ENCODE results near the gene ZMYND11.

ZMYND11 gene

DNA sequence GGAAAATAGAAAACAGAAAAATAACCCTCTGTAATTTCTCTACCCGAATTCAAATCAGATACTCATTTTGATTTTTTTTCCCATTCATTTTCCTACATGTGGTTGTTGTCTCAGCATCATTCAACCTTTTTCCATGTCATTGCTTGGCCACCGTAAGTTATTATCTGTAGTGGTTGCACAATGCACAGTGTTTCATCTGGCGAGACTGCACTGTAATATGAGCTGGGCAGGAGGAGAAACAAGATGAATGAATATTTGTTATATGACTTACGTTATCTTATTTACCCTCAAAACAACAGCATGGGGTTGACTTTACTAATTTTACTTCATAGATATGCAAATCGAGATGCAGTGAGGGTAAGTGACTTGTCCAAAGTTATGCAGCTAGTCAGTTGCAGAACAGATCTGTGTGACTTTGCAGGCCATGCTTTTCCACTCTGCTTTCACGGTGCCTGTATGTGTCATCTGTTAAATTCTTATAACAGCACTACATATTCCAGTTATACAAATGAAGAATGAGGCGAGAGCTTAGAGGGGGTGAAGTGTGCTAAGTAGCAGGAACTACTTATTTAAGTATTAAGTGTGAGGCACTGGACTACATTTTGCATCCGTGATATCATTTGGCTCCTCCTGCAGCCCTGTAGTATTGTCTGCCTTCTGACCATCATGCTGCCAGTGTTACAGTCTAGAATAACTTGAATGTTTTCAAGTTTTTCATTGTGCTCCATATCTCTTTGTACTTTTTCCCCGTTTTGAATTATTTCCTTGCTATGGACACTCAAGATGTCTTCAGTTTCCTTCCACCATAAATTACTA is 56.7 kb downstream of the ZMYND11 start:
- DNase-seq (ENCODE audit: low read depth in 2 of 2) = no peak

DNA sequence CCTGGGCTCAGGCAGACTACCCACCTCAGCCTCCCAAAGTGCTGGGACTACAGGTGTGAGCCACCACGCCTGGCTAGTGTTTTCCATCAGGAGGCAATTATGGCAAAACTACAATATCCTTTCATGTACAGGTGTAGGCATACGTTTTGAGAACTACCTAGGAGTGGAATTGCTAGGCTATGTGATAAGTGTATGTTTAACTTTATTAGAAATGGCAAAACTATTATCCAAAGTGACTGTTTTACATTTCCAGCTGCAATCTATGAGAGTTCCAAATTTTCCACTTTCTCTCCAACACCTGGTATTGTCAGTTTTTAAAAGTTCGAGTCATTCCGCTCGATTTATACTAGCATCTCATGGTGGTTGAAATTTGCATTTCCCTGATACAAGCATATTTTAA is 59.0 kb downstream of the ZMYND11 start:
- DNase-seq (ENCODE audit: low read depth in 2 of 2) = no peak

DNA sequence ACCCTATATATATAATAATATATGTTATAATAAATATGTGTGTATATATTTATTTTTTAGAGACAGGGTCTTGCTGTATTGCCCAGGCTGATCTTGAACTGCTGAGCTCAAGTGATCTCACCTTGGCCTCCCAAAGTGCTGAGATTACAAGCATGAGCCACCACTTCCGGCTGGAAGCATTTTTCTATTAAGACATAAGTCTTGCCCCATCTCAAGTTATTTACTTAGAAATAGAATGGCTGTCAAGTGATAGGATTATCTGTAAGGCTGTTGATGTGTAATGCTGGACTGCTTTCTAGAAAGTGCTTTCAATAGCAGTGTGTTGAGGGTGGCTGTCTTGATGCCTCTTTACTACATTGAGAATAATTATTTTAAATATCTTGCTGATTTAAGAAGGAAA is 65.2 kb downstream of the ZMYND11 start:
- no peak for DNase-seq (ENCODE audit: low read depth in 2 of 2)

DNA sequence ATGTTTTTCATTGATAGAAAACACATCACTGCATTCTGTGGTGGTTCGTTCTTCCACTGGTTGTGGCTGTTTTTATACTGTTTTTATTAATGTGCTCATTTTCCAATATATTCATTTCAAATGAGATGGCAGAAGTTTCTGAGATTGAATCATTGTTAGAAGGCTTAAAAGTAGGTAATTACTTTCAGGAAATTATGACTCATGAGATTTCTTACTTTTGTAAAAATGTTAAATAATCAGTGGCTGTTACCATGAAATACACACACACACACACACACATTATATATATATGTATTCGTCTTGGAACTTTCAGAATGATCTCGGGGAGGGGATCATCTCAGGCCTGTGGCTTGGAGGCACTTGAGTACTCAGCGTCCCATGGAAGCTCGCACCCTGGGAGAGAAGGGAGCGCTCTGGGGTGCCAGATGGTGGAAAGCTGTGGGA is 66.1 kb downstream of the ZMYND11 start:
- DNase-seq (ENCODE audit: low read depth in 2 of 2) = no peak

DNA sequence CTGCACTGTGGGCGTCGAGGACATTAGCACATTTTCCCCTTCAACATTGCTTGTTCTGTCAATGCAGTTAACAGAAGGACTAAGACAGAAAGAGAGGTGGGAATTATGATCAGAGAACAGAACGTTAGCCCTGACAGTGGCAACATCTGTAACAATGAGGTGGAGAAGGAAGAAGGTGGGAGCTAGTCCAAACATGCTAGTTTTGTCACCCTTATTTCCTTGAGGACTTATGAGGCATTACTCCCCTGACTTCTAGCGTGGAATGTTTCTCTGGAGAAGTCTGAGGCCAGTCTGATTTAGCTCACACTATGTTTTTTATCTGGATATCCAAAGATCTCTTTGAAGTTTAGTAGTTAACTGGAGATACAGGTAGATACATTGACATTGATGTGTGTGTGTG is 73.4 kb downstream of the ZMYND11 start:
- DNase-seq (ENCODE audit: low read depth in 2 of 2) = no peak

DNA sequence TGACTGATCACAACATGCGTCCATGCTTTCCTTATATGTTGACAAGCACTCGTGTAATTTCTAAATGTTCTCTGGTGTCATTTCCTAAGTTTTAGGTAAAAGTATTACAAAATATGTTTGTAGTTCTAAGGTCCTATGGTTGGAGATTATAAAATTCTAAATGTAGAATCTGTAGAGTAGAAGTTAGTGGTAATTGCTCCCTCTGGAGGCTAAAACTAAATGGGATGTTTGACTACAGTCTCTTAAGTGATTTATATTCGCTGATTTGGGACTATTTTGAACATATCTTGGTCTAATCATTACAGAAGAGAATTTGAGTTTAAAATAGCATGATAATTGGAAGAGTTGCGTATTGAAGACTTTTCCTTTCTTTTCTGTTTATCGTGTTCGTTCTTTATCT is 74.1 kb downstream of the ZMYND11 start:
- no peak for DNase-seq (ENCODE audit: low read depth in 2 of 2)

DNA sequence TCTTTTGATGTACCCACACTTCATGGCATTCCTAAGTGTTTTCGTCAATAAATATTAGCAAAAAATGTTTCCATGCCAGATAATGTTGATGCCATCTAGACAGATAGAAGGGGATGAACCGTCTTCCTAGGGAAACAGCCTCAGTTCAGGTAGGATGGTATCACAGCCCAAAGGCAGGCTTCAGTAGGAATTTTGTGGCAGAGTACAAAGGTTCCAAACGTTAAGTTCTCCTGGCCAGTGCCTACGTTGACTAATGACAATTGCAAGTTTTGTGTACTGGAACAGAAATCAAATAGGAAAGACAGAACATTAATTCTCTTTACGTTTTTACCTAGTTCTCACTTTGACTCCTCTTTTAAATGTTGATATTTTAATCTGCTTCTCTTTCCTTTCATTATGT is 75.0 kb downstream of the ZMYND11 start:
- DNase-seq (ENCODE audit: low read depth in 2 of 2) = no peak

DNA sequence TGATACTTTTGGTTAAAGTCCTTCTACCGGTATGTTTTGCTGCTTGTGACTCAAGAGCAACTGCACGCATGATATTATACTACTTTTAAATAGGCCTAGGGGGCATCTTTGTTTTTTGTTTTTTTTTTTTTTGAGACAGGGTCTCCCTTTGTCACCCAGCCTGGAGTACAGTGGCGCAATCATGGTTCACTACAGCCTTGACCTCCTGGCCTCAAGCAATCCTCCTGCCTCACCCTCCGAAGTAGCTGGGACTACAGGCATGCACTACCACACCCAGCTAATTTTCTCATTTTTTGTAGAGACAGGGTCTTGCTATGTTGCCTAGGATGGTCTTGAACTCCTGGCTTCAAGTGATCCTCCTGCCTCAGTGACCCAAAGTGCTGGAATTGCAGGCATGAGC is 80.2 kb downstream of the ZMYND11 start:
- no peak for DNase-seq (ENCODE audit: low read depth in 2 of 2)

DNA sequence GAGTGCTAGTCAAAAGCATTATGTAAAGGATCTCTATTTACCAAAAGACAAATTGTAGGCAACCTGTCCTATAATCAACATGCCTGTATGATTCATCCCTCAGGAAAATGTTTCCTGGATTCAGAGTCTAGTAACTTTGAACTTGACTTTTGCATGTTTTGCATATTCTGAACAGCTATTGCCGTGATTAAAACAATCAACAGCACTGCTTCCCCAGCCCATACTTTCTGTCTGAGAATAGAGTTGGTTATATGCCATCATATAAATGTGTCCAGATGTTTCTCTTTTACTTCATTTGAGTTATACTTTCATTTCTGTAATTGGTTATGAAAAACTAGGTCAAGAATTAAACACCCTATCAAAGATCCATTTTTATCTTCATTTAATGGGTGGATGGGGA is 83.5 kb downstream of the ZMYND11 start:
- no peak for DNase-seq (ENCODE audit: low read depth in 2 of 2)

DNA sequence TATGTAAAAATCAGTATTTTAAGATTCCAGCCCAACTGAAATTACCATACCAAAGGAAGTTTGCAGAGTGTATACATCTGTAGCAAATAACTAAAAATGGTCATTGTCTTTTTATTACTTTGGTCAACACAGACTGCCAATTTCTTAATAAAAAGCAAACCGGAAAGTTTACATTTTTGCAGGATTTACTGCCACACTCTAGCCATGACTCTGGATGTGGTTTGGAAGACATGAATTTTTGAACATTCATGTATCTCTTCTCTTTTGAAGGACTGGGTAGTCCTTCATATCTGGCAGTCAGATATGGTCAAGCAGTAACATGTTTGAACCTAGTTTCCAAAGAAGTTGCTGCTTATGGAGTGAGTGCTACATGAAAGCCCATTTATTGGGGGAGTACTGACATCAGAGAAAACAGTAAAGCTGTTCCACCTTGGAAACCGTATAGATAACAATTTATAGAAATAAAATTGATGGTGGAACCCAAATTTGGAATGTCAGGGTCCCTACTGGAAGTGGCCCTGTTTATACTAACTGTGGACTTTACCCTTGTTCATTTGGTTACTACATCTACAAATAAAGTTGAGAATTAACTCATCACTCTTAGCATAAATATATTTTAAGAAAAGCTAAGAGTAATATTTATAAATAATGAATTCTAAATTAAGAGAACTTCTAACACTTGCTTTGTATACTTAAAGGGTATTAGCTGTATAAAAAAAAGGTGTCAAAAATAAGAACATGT is 84.6 kb downstream of the ZMYND11 start:
- DNase-seq (ENCODE audit: low read depth in 2 of 2) = no peak

DNA sequence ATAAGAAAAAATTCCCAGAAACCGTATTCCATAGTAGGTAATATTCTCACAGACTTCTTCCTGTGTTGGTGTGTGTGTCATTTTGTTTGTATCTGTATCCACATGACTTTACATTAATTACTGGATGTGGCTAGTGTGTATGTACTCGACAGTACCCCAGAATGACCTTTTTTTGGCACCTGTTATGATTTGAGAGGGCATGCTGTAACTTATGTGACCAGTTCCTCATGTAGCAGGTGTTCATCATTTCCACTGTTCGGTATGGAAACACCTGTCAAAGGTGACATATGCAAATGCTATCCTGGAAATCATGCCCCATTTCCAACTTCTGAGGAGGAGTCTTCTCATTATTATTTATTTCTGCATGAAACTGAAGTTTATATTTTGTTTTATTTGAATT is 89.3 kb downstream of the ZMYND11 start:
- DNase-seq (ENCODE audit: low read depth in 2 of 2) = no peak

DNA sequence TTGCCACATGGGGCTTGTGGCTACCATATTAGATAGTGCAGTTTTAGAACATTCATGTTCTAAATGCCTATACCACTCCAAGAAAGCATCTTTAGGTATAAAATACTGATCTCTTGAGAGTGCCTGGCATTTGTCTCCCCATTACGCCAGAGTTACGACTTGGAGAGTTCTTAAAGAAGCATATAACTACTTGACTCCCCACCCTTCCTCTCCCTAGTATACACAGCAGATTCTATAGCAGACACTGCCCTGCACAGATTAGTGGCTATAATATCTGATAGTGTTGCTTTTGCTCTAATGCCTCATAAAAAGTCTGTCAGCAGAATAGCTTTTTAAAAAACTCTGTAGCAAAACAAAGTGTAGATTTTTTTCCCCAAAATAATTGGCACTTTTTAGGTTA is 90.8 kb downstream of the ZMYND11 start:
- DNase-seq (ENCODE audit: low read depth in 2 of 2) = no peak

DNA sequence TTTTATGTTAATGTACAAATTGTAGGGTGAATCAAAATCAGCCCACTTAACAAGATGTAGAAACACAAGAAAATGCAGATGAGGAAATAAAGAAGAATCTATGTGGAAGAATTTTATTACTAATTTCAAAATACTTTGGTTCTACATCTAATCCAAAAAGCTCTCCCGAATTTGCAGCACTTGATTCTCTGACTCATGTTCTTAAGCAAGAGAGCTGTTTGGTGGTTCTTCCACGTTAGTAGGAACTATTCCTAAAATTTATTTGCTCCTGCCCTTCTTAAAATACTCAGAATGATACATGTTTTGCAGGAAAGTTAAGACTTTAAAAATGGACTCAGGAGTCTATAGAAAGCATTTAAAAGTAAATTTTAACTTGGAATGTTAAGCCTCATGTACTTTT is 91.8 kb downstream of the ZMYND11 start:
- DNase-seq (ENCODE audit: low read depth in 2 of 2) = no peak

DNA sequence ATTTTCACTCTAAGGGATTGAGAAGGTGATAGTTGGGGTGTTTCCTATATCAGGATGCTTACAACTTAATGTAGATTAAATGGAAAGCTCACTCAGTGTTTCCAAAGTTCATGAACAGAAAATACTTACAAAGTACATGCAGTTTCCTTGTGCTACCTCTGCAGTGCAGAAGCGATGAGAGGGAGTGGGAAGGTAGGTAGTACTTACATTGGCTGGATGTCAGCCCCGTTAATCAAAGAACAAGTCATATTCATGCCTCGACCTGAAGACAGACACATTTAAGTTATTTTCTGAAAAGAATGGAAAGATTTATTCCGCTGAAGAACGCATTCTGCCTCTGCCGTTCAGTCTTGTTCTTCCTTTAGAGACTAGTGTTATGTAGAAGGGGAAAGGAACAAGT is 93.1 kb downstream of the ZMYND11 start:
- no peak for DNase-seq (ENCODE audit: low read depth in 2 of 2)

DNA sequence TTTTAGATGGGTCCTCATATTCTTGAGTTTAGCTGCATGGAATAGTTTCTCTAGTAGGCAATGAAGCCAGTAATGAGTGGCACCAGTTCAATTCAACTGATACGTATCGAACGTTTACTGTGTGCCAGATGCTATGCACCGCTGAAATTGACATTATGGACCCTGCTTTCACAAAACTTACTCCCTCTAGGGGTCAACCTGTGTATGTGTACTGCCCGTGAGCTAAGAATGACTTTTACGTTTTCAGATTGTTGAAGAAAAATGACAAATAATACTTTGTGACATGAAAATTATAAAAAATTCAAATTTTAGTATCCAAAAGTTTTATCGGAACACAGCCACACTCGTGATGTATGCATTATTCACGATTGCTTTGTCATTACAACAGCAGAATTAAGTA is 95.5 kb downstream of the ZMYND11 start:
- no peak for DNase-seq (ENCODE audit: low read depth in 2 of 2)

DNA sequence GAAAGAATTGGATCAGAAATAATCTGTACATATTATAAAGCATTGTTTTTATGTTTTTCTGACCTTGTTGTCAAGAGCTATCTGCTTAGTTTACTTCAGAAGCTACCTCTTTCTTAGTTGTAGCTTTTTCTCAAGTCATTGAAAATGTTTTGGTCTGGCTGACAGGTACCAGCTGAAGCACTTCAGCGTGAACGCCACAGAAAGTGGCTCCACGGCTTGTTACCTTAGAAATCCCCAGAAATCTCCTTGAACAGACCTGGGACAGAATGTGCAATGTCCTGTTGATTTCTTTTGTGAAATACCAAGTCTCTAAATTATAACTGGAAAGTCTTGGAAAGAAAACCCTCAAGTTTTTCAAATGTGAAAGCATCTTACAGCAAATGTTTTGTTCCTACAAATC is 96.8 kb downstream of the ZMYND11 start:
- DNase-seq (ENCODE audit: low read depth in 2 of 2) = no peak

DNA sequence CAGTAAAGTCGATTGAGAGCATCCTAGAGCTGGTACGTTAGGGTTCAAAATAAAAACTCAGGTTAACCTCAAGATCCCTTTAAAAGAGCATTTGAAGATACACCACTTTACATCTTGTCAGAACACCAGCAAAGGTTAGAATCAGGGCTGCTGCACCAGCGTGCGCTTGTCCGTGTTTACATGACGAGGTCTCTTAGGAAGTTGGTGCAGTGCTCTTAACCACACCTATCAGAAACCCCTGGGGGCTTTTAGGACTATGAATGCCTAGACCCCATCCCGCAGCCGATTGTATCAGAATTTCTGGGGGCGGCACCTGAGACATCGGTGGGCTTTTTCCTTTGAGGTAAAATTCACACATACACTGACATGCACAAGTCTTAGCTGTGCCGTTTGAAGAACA is 97.6 kb downstream of the ZMYND11 start:
- no peak for DNase-seq (ENCODE audit: low read depth in 2 of 2)

DNA sequence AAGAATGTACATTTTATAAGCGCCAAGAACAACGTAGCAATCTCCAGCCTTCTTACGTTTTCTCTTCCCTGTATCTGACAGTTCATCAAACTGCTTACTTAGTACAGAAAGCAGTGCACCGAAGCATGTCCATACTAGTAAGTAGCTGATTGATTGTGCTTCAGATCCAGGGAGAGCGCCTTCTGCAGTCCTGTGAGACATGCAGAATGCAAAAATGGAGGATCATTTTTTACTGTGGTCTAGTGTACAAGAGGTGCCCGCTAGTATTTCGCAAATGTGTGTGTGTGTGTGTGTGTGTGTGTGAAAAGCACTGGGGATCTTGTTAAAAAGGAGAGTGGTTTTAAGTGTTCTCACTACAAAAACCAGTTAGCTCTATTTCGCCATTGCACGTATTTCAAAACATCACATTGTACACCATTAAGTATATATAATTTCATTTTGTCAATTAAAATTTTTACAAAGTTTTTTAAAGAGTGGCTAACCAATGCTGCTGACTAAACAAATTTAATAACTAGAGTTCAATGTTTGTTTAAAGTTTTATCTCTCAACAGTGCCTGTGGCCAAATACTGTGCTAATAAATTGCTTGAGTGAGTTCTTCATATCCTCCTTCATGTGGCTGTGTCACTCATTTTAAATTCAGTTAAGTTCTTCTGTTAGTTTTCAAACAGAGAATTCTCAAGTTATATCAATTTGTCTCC is 99.6 kb downstream of the ZMYND11 start:
- no peak for DNase-seq (ENCODE audit: low read depth in 2 of 2)

DNA sequence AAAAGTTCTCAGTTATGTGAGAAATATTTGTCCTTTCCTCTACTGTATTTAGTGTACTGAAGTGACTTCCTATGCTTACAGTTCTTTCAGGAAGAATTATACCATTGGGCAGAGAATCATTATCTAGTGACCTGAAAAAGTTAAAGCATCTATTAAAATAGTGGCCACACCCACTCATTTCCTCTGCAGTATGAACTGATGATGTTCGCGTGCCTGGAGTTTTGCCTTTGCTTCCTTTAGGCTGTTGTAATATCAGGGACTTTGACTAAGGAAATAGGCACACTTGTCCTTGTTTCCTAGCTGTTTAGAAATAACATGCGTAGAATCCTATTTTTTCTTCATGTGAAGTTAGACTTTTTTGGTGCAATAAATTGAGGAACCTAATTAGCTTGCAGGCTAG is 100.7 kb downstream of the ZMYND11 start:
- no peak for DNase-seq (ENCODE audit: low read depth in 2 of 2)

DNA sequence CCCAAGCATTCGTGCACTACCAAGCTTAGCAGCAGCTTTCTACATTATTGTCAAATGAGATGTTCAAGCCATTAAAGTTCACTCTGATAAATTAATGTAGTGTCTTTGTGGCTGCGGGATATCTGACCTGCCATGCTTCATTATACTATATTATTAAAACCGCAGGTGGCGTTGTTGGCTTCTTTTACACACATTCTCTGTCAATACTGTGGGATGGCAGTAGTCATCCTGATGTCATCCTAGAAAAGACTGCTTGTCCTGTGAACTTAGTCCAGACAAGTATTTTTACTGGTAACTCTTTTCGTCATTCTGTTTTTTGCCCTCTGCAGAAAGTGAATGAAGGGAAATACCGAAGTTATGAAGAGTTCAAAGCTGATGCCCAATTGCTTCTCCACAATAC is 103.9 kb downstream of the ZMYND11 start:
- no peak for DNase-seq (ENCODE audit: low read depth in 2 of 2)

DNA sequence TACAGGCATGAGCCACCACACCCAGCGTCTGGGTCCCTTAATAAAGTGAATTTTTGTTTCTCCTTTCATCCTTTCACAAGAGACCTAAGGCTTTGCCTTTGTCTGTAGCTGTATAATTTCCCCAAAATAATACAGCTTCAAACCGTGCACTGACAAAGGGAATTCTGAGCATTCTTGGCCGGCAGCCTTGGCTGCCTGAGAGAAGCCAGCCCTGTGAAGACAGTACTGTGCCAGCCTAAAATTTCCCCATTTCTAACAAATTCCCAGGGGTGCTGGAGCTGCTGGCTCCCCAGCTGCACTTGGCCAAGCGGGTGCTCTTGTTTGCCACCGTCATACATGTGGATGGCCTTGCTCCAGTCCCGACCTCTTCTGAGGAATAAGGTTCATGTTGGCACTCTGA is 106.2 kb downstream of the ZMYND11 start:
- no peak for DNase-seq (ENCODE audit: low read depth in 2 of 2)

DNA sequence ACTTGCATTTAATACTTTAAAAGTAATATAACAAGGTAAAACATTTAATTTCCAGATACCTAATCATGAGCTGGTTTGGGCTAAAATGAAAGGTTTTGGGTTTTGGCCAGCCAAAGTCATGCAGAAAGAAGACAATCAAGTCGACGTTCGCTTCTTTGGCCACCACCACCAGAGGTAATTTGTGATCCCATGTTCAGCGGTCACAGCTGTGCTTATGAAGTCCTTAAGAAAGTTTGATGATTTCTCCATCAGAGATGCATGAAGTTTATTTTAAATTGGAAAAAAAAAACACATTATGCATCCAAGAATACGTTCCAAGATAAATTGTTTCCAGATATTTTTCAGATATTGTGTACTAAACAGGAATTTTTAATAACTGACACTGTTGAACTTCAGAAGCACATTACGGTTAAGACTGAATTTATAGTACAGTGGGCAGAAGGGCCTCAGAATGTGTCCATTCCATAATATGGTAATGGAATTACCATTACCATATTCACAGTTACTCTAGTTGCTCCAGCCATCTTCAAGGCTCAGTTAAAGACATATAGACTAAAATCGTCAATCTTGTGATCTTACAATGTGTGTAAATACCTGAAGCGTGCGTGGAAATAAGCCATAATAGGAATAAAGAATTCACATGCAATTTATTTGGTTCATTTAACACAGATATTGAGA is 106.8 kb downstream of the ZMYND11 start:
- DNase-seq (ENCODE audit: low read depth in 2 of 2) = no peak
